HEK293 (cell line): ENCODE measurements around the gene ITK.
A peak's percentile ranks its signal among the peaks of the same experiment; 100 is the strongest.

Experiments used
- CTCF ChIA-PET: fragments of 350-600 bp; formaldehyde crosslinking; extraction: SDS; loops from one replicate; lab custom pipeline; 2021; ENCODE audit warnings: antibody characterized with exemption; lab: Yijun Ruan, JAX
- POLR2A ChIA-PET: fragments of 300-600 bp; formaldehyde crosslinking; extraction: SDS; loops from one replicate; lab custom pipeline; 2020; ENCODE audit warnings: antibody characterized with exemption, inconsistent platforms; lab: Yijun Ruan, JAX
- H3K27ac ChIP-seq: fragments of 200-500 bp; sonication (Bioruptor generic); 2 replicates; pipeline ENCODE4 v1.5.1; 2014; ENCODE audit warnings: low read depth, low read length, control low read depth, inconsistent platforms; ENCODE audit errors: extremely low read depth
- H3K36me3 ChIP-seq, 2 experiments: fragments of 200-500 bp in 1 of 2; sonication (Bioruptor generic) in 1 of 2; 1 replicate in 1 of 2; 2 replicates in 1 of 2; pipeline ENCODE4 v1.5.1; 2014 to 2017; ENCODE audit warnings: inconsistent platforms in 2 of 2, low read length in 2 of 2; ENCODE audit not compliant: control insufficient read depth in 2 of 2, insufficient read depth in 1 of 2
- H3K4me1 ChIP-seq: fragments of 200-500 bp; sonication (Bioruptor generic); 2 replicates; pipeline ENCODE4 v1.5.1; 2014; ENCODE audit warnings: mild to moderate bottlenecking, low read length, inconsistent platforms; ENCODE audit not compliant: control insufficient read depth, insufficient read depth
- H3K4me3 ChIP-seq: 2 replicates; pipeline ENCODE4 v1.5.1; 2011; ENCODE audit warnings: low read depth, mild to moderate bottlenecking, control low read depth, low read length, moderate library complexity
- H3K9me3 ChIP-seq: fragments of 200-500 bp; sonication (Bioruptor generic); 2 replicates; pipeline ENCODE4 v1.5.1; 2014; ENCODE audit warnings: low read depth, low read length, inconsistent platforms; ENCODE audit not compliant: control insufficient read depth, insufficient read depth
- ATF2 ChIP-seq: fragments of 450-650 bp; formaldehyde crosslinking; IDR thresholded peaks from 2 replicates; pipeline ENCODE4 v1.5.1; 2016; ENCODE audit warnings: missing biosample characterization, missing genetic modification characterization, low read depth
- BCL11B ChIP-seq: fragments of 450-650 bp; formaldehyde crosslinking; IDR thresholded peaks from 2 replicates; pipeline ENCODE4 v1.5.1; 2016; ENCODE audit warnings: low read depth, missing biosample characterization, missing genetic modification characterization
- EGR2 ChIP-seq: fragments of 450-650 bp; formaldehyde crosslinking; IDR thresholded peaks from 2 replicates; pipeline ENCODE4 v1.5.1; 2016; ENCODE audit warnings: low read depth, missing biosample characterization, missing genetic modification characterization
- GLIS1 ChIP-seq: fragments of 450-650 bp; formaldehyde crosslinking; IDR thresholded peaks from 2 replicates; pipeline ENCODE4 v1.5.1; 2016; ENCODE audit warnings: missing biosample characterization, missing genetic modification characterization
- HOXC10 ChIP-seq: sonication (generic); formaldehyde crosslinking; IDR thresholded peaks from 2 replicates; pipeline ENCODE4 v1.8.1; 2023; ENCODE audit warnings: mild to moderate bottlenecking, missing genetic modification reagents
- HOXD13 ChIP-seq: sonication (generic); formaldehyde crosslinking; IDR thresholded peaks from 2 replicates; pipeline ENCODE4 v1.8.0; 2022; ENCODE audit warnings: missing genetic modification reagents, borderline replicate concordance
- KLF16 ChIP-seq: fragments of 450-650 bp; formaldehyde crosslinking; IDR thresholded peaks from 2 replicates; pipeline ENCODE4 v1.5.1; 2017; ENCODE audit warnings: missing biosample characterization, missing genetic modification characterization
- OVOL3 ChIP-seq: fragments of 450-650 bp; formaldehyde crosslinking; IDR thresholded peaks from 2 replicates; pipeline ENCODE4 v1.5.1; 2016; ENCODE audit warnings: missing biosample characterization, missing genetic modification characterization
- PRDM1 ChIP-seq: fragments of 450-650 bp; formaldehyde crosslinking; IDR thresholded peaks from 2 replicates; pipeline ENCODE4; 2016; ENCODE audit warnings: missing biosample characterization, missing genetic modification characterization
- SCRT2 ChIP-seq: fragments of 450-650 bp; formaldehyde crosslinking; IDR thresholded peaks from 2 replicates; pipeline ENCODE4 v1.5.1; 2016; ENCODE audit warnings: missing biosample characterization, missing genetic modification characterization
- SP2 ChIP-seq: fragments of 450-650 bp; formaldehyde crosslinking; IDR thresholded peaks from 2 replicates; pipeline ENCODE4 v1.5.1; 2016; ENCODE audit warnings: missing biosample characterization, missing genetic modification characterization
- SP7 ChIP-seq: fragments of 450-650 bp; formaldehyde crosslinking; IDR thresholded peaks from 2 replicates; pipeline ENCODE4 v1.5.1; 2016; ENCODE audit warnings: missing biosample characterization, missing genetic modification characterization
- ZBTB11 ChIP-seq: fragments of 450-650 bp; formaldehyde crosslinking; conservative IDR thresholded peaks from 2 replicates; pipeline ENCODE4 v1.5.1; 2016; ENCODE audit warnings: low read depth, missing biosample characterization, missing genetic modification characterization
- ZBTB44 ChIP-seq: fragments of 450-650 bp; IDR thresholded peaks from 2 replicates; pipeline ENCODE4 v1.5.1; 2018; ENCODE audit warnings: missing biosample characterization, mild to moderate bottlenecking, missing genetic modification characterization
- ZEB2 ChIP-seq: fragments of 450-650 bp; formaldehyde crosslinking; IDR thresholded peaks from 2 replicates; pipeline ENCODE4 v1.5.1; 2016; ENCODE audit warnings: missing biosample characterization, missing genetic modification characterization
- ZFHX2 ChIP-seq: fragments of 450-650 bp; formaldehyde crosslinking; conservative IDR thresholded peaks from 2 replicates; pipeline ENCODE4 v1.5.1; 2016; ENCODE audit warnings: missing biosample characterization, missing genetic modification characterization
- ZNF175 ChIP-seq: fragments of 450-650 bp; formaldehyde crosslinking; IDR thresholded peaks from 2 replicates; pipeline ENCODE4 v1.5.1; 2016; ENCODE audit warnings: missing biosample characterization, missing genetic modification characterization
- ZNF274 ChIP-seq, 2 experiments: fragments of 200-500 bp in 1 of 2; fragments of 450-650 bp in 1 of 2; sonication (Bioruptor generic) in 1 of 2; formaldehyde crosslinking in 1 of 2; IDR thresholded peaks; 2 replicates each; pipeline versions ENCODE4 v1.5.1 to v1.6.1; 2014 to 2016; ENCODE audit warnings: borderline replicate concordance in 1 of 2, inconsistent platforms in 1 of 2, low read length in 1 of 2, missing biosample characterization in 1 of 2, missing genetic modification characterization in 1 of 2
- ZNF350 ChIP-seq: fragments of 450-650 bp; formaldehyde crosslinking; IDR thresholded peaks from 2 replicates; pipeline ENCODE4 v1.5.0; 2017; ENCODE audit warnings: missing biosample characterization, mild to moderate bottlenecking, missing genetic modification characterization
- ZNF48 ChIP-seq: fragments of 450-650 bp; formaldehyde crosslinking; IDR thresholded peaks from 2 replicates; pipeline ENCODE4 v1.5.1; 2016; ENCODE audit warnings: missing biosample characterization, missing genetic modification characterization
- ZNF558 ChIP-seq: fragments of 450-650 bp; formaldehyde crosslinking; IDR thresholded peaks from 2 replicates; pipeline ENCODE4 v1.5.1; 2016; ENCODE audit warnings: missing biosample characterization, missing genetic modification characterization
- ZNF580 ChIP-seq: fragments of 450-650 bp; formaldehyde crosslinking; IDR thresholded peaks from 2 replicates; pipeline ENCODE4 v1.5.1; 2016; ENCODE audit warnings: missing biosample characterization, missing genetic modification characterization
- ZNF600 ChIP-seq: fragments of 450-650 bp; formaldehyde crosslinking; IDR thresholded peaks from 2 replicates; pipeline ENCODE4 v1.5.1; 2016; ENCODE audit warnings: missing biosample characterization, missing genetic modification characterization
- ZNF626 ChIP-seq: fragments of 450-650 bp; sonication (Bioruptor Pico); formaldehyde crosslinking; IDR thresholded peaks from 2 replicates; pipeline ENCODE4 v1.5.1; 2018; ENCODE audit warnings: missing biosample characterization, missing genetic modification characterization, inconsistent platforms
- ZNF629 ChIP-seq: fragments of 450-650 bp; formaldehyde crosslinking; IDR thresholded peaks from 2 replicates; pipeline ENCODE4 v1.5.1; 2017; ENCODE audit warnings: missing biosample characterization, missing genetic modification characterization
- ZNF670 ChIP-seq: fragments of 450-650 bp; formaldehyde crosslinking; IDR thresholded peaks from 2 replicates; pipeline ENCODE4 v1.5.1; 2016; ENCODE audit warnings: missing biosample characterization, missing genetic modification characterization, low read depth
- ZNF692 ChIP-seq: fragments of 450-650 bp; formaldehyde crosslinking; IDR thresholded peaks from 2 replicates; pipeline ENCODE4 v1.5.1; 2016; ENCODE audit warnings: missing biosample characterization, missing genetic modification characterization
- ZNF791 ChIP-seq: fragments of 450-650 bp; formaldehyde crosslinking; IDR thresholded peaks from 2 replicates; pipeline ENCODE4 v1.5.1; 2016; ENCODE audit warnings: missing biosample characterization, missing genetic modification characterization
- ZNF830 ChIP-seq: fragments of 450-650 bp; IDR thresholded peaks from 2 replicates; pipeline ENCODE4 v1.5.0; 2018; ENCODE audit warnings: missing biosample characterization, missing genetic modification characterization, low read depth, mild to moderate bottlenecking, moderate library complexity
- TF ChIP-seq, protein P1 (sequence below): fragments of 450-650 bp; formaldehyde crosslinking; optimal IDR thresholded peaks from 2 replicates; pipeline ENCODE3; 2016; ENCODE audit warnings: missing biosample characterization, mild to moderate bottlenecking, missing genetic modification characterization

The ITK gene

GRCh38 chr5:157269165-157269671 is 88.6 kb downstream of the ITK start:
- CTCF ChIA-PET: interaction anchor here (0.6 kb wide), 1 partner anchor 82 kb away, joined by 4 read pairs; no protein-coding TSS in a partner anchor
- POLR2A ChIA-PET: no interaction called here
- Histone ChIP-seq H3K4me3 (no peak overlapping the region), H3K36me3 (peaks cover 0 to 9% of the 10 kb centered on the region in 2 experiments; a peak in 1 of 3 replicates), H3K4me1 (peaks cover 28% of the 10 kb centered on the region), H3K27ac (no peak overlapping the region), H3K9me3 (no peaks in the 10 kb centered on the region)
- TF ChIP-seq HOXC10 (CRISPR knock-in tag): no peak
- no peak for TF ChIP-seq KLF16 (tag by site-specific recombination)
- TF ChIP-seq ZNF670: no peak
- no peak for TF ChIP-seq OVOL3
- TF ChIP-seq EGR2 (tag by site-specific recombination): peak; percentile 95
- TF ChIP-seq ZNF48 (tag by site-specific recombination): no peak
- TF ChIP-seq, protein P1, sequence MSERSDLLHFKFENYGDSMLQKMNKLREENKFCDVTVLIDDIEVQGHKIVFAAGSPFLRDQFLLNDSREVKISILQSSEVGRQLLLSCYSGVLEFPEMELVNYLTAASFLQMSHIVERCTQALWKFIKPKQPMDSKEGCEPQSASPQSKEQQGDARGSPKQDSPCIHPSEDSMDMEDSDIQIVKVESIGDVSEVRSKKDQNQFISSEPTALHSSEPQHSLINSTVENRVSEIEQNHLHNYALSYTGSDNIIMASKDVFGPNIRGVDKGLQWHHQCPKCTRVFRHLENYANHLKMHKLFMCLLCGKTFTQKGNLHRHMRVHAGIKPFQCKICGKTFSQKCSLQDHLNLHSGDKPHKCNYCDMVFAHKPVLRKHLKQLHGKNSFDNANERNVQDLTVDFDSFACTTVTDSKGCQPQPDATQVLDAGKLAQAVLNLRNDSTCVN: no peak
- TF ChIP-seq ATF2 (tag by site-specific recombination): 0 out of 2 replicates have a peak, but pooled peaks have one; percentile 10
- TF ChIP-seq ZNF791: no peak
- no peak for TF ChIP-seq ZNF600 (tag by site-specific recombination)
- no peak for TF ChIP-seq ZNF558 (tag by site-specific recombination)
- TF ChIP-seq ZBTB11 (tag by site-specific recombination): no peak
- peak; percentile 92 for TF ChIP-seq PRDM1 (tag by site-specific recombination)
- no peak for TF ChIP-seq ZNF175 (tag by site-specific recombination)
- TF ChIP-seq ZNF629: no peak
- no peak for TF ChIP-seq ZNF830 (tag by site-specific recombination)
- no peak for TF ChIP-seq ZNF350 (tag by site-specific recombination)
- no peak for TF ChIP-seq GLIS1 (tag by site-specific recombination)
- no peak for TF ChIP-seq ZNF692 (tag by site-specific recombination)
- no peak for TF ChIP-seq ZNF580 (tag by site-specific recombination)
- TF ChIP-seq ZFHX2: peak; percentile 84
- TF ChIP-seq ZBTB44: no peak
- no peak for TF ChIP-seq HOXD13
- TF ChIP-seq SCRT2 (tag by site-specific recombination): peak; percentile 32
- TF ChIP-seq SP2: peak; percentile 38; the same call in 1 of the 2 replicates
- TF ChIP-seq ZNF626 (tag by site-specific recombination): no peak
- no peak for TF ChIP-seq BCL11B (tag by site-specific recombination)
- no peak for TF ChIP-seq ZNF274 (IDR thresholded peaks at IDR 0.05; ENCODE audit: low read length)
- no peak for TF ChIP-seq ZNF274 (tag by site-specific recombination; IDR thresholded peaks at IDR 0.05; ENCODE audit: borderline replicate concordance)
- TF ChIP-seq SP7 (tag by site-specific recombination): 0 out of 2 replicates have a peak, but pooled peaks have one; percentile 12
- no peak for TF ChIP-seq ZEB2 (tag by site-specific recombination)
